ENCODE data around the gene ZNF574.
"Not testable (repeated sequence)": the region's sequence is repeated elsewhere in the genome, so short reads cannot be mapped to it uniquely, and the experiment has no call there.

Gene ZNF574

GRCh38 chr19:42083537-42083936, 7.6 kb downstream of the ZNF574 start:
- no peak for DNase-seq

- no peak for DNase-seq
Observed at GRCh38 chr19:42086188-42086736, 10.3 kb downstream of the ZNF574 start.

- DNase-seq = no peak
Observed at GRCh38 chr19:42086770-42087550, 11.0 kb downstream of the ZNF574 start.

- no peak for DNase-seq
Observed at GRCh38 chr19:42088471-42089190, 12.7 kb downstream of the ZNF574 start.

- DNase-seq = no peak
Observed at GRCh38 chr19:42089191-42089750, 13.3 kb downstream of the ZNF574 start.

- DNase-seq = no peak
Observed at GRCh38 chr19:42089772-42090171, 13.8 kb downstream of the ZNF574 start.

GRCh38 chr19:42090672-42091071, 14.7 kb downstream of the ZNF574 start:
- DNase-seq = no peak

GRCh38 chr19:42091300-42091699, 15.3 kb downstream of the ZNF574 start:
- no peak for DNase-seq

GRCh38 chr19:42091742-42092141, 15.8 kb downstream of the ZNF574 start:
- DNase-seq = no peak

GRCh38 chr19:42092350-42092749, 16.4 kb downstream of the ZNF574 start:
- DNase-seq = peak; percentile 46

GRCh38 chr19:42093505-42093904, 17.5 kb downstream of the ZNF574 start:
- no peak for DNase-seq

GRCh38 chr19:42093926-42094325, 18.0 kb downstream of the ZNF574 start:
- DNase-seq = no peak

GRCh38 chr19:42095142-42095813, 19.3 kb downstream of the ZNF574 start:
- DNase-seq = no peak

GRCh38 chr19:42095814-42096230, 19.9 kb downstream of the ZNF574 start:
- DNase-seq = no peak

- no peak for DNase-seq
Observed at GRCh38 chr19:42096255-42096837, 20.4 kb downstream of the ZNF574 start.

- no peak for DNase-seq
Observed at GRCh38 chr19:42097461-42097860, 21.5 kb downstream of the ZNF574 start.

GRCh38 chr19:42098781-42099180, 22.8 kb downstream of the ZNF574 start:
- no peak for DNase-seq

- no peak for DNase-seq
Observed at GRCh38 chr19:42099336-42099925, 23.5 kb downstream of the ZNF574 start.

- not testable (repeated sequence) for DNase-seq
Observed at GRCh38 chr19:42100241-42100640, 24.3 kb downstream of the ZNF574 start.

- DNase-seq = no peak
Observed at GRCh38 chr19:42102877-42103276, 26.9 kb downstream of the ZNF574 start.

- DNase-seq = no peak
Observed at GRCh38 chr19:42105368-42105767, 29.4 kb downstream of the ZNF574 start.

All from activated naive CD4-positive, alpha-beta T cell treated with anti-CD3 and anti-CD28 coated beads, Interleukin-2, amount 50 U/mL, for 16 hours (primary cell).